Measurements from ENCODE around the gene CCDC88A.

DNA sequence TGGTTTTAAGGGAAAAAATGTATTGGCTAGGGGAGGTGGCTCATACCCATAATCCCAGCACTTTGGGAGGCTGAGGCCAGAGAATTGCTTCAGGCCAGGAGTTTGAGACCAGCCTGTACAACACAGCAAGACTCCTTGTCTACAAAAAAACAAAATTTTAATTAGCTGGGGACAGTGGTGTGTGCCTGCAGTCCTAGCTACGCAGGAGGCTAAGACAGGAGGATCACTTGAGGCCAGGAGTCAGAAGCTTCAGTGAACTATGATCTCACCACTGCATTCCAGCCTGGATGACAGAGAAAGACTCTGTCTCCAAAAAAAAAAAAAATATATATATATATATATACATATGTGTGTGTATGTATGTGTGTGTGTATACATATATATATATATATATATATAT, 18.5 kb downstream of the CCDC88A start:
- no peak for TF ChIP-seq POLR2A (IDR thresholded peaks at IDR 0.05; ENCODE audit: low read length)
- no peak for TF ChIP-seq GATA1 (IDR thresholded peaks at IDR 0.05; ENCODE audit: low read depth, low read length)
